Natural killer cell (primary cell): Measurements from ENCODE around the gene NAPB. TPM values are rescaled to one million over a fixed set of nuclear protein-coding genes. Genes with fewer than 3 reads are reported as not detected.

Experiments
- ATAC-seq, 3 donors: fragments of 150-1000 bp in 2 of 3; fragments of 200-7000 bp in 1 of 3; cut with Tn5 transposase; 1 replicate in 1 of 3; 2 replicates in 2 of 3; pipeline ENCODE4 v1.10.0; 2021; ENCODE audit warnings: mild to moderate bottlenecking in 2 of 3, moderate library complexity in 2 of 3
- DNase-seq, 2 donors: peaks; one replicate each; pipeline versions ENCODE4 v3.0.0 to v3.0.0-alpha.2; 2013 to 2021; ENCODE audit warnings: mixed read lengths in 1 of 2
- H3K27ac ChIP-seq: one replicate; pipeline ENCODE4 v1.5.1; 2013; ENCODE audit warnings: mild to moderate bottlenecking, low read length
- H3K27me3 ChIP-seq: one replicate; pipeline ENCODE4 v1.6.1; 2013; ENCODE audit warnings: low read length; ENCODE audit not compliant: control insufficient read depth, insufficient read depth
- H3K36me3 ChIP-seq: one replicate; pipeline ENCODE4 v1.6.1; 2013; ENCODE audit warnings: low read length; ENCODE audit not compliant: control insufficient read depth, insufficient read depth
- H3K4me1 ChIP-seq: one replicate; pipeline ENCODE4 v1.6.1; 2013; ENCODE audit warnings: low read length; ENCODE audit not compliant: control insufficient read depth, insufficient read depth
- H3K4me3 ChIP-seq: one replicate; pipeline ENCODE4 v1.5.1; 2013; ENCODE audit warnings: low read length
- H3K9me3 ChIP-seq: one replicate; pipeline ENCODE4 v1.6.1; 2013; ENCODE audit warnings: low read length; ENCODE audit not compliant: control insufficient read depth, insufficient read depth
- H3K27ac Mint-ChIP-seq, 2 donors: one replicate each; pipeline ENCODE4 v1.8.0; 2022; ENCODE audit warnings: mild to moderate bottlenecking in 2 of 2, mixed read lengths in 2 of 2, moderate library complexity in 1 of 2
- H3K27me3 Mint-ChIP-seq, 2 donors: one replicate each; pipeline ENCODE4 v1.8.0; 2022; ENCODE audit warnings: low read depth in 2 of 2, mixed read lengths in 2 of 2
- H3K36me3 Mint-ChIP-seq: one replicate; pipeline ENCODE4 v1.8.0; 2022; ENCODE audit warnings: mixed read lengths
- H3K4me1 Mint-ChIP-seq, 2 donors: one replicate each; pipeline ENCODE4 v1.8.0; 2022; ENCODE audit warnings: mixed read lengths in 2 of 2
- H3K4me3 Mint-ChIP-seq: one replicate; pipeline ENCODE4 v1.8.0; 2022; ENCODE audit warnings: mild to moderate bottlenecking, moderate library complexity, mixed read lengths
- H3K9me3 Mint-ChIP-seq, 2 donors: one replicate each; pipeline ENCODE4 v1.8.0; 2022; ENCODE audit warnings: mixed read lengths in 2 of 2
- CTCF ChIP-seq: fragments of 200-600 bp; IDR thresholded peaks from one replicate; pipeline ENCODE4 v1.8.0; 2022; ENCODE audit warnings: antibody characterized with exemption
- WGBS: methylation state at CpG from one replicate; pipeline ENCODE4 v1.1.7; 2013; ENCODE audit warnings: missing lambda C conversion rate; ENCODE audit not compliant: insufficient coverage; 5-methylcytosine and 5-hydroxymethylcytosine counted together
- intact Hi-C: fragments of 100-400 bp; cut with micrococcal nuclease; formaldehyde crosslinking; loops from one replicate; pipeline ENCODE4 v1.14.2; 2022
- total RNA-seq, 4 donors: library from RNA; stranded (reverse); fragments of 120-200 nt in 1 of 4; gene quantifications; one replicate each; pipeline versions ENCODE4 v1.2.3 to v1.2.4, GENCODE V29; 2013 to 2022

Gene NAPB
- total RNA-seq, 3 donors from 2014 or later (not counting 1 experiment from before 2014, with no cell fraction given), result 22.8 to 23.9 (median 22.9) TPM

- no peaks in the 10 kb centered on the region for H3K36me3 Mint-ChIP-seq
- H3K4me3 Mint-ChIP-seq, result no peak overlapping the region
- H3K27ac ChIP-seq, result no peak overlapping the region
- H3K27ac Mint-ChIP-seq, result no peak overlapping the region
- no peaks in the 10 kb centered on the region for H3K4me1 ChIP-seq
- no peaks in the 10 kb centered on the region for H3K9me3 ChIP-seq
- H3K36me3 ChIP-seq, result no peaks in the 10 kb centered on the region
- DNase-seq (no peak), ATAC-seq (no peak)
- no peaks in the 10 kb centered on the region for H3K27me3 ChIP-seq
- WGBS, result 89% methylated on average over 5 of the region's 5 CpGs
- H3K27me3 Mint-ChIP-seq, result peaks cover 7 to 8% of the 10 kb centered on the region in 2 donors
- TF ChIP-seq CTCF, result no peak
- no peaks in the 10 kb centered on the region for H3K9me3 Mint-ChIP-seq
- intact Hi-C loops, result no loop called here
- no peak overlapping the region for H3K4me3 ChIP-seq
- peaks cover 0 to 6% of the 10 kb centered on the region in 2 donors for H3K4me1 Mint-ChIP-seq
Observed at GRCh38 chr20:23335521-23335920, 85.8 kb downstream of the NAPB start.

GRCh38 chr20:23334111-23334510, 87.2 kb downstream of the NAPB start:
- Histone ChIP-seq H3K4me1 (no peaks in the 10 kb centered on the region), H3K27ac (no peak overlapping the region), H3K9me3 (no peaks in the 10 kb centered on the region), H3K4me3 (no peak overlapping the region), H3K36me3 (no peaks in the 10 kb centered on the region), H3K27me3 (no peaks in the 10 kb centered on the region)
- ATAC-seq (peak in 1 of 3 donors; percentile 21), DNase-seq (no peak)
- Mint-ChIP-seq H3K36me3 (no peaks in the 10 kb centered on the region), H3K27me3 (peaks cover 4 to 8% of the 10 kb centered on the region in 2 donors), H3K9me3 (no peaks in the 10 kb centered on the region), H3K27ac (no peak overlapping the region), H3K4me1 (peaks cover 0 to 6% of the 10 kb centered on the region in 2 donors), H3K4me3 (no peak overlapping the region)
- WGBS, result 53% methylated on average over 3 of the region's 3 CpGs
- no peak for TF ChIP-seq CTCF
- intact Hi-C loops, result no loop called here

DNA sequence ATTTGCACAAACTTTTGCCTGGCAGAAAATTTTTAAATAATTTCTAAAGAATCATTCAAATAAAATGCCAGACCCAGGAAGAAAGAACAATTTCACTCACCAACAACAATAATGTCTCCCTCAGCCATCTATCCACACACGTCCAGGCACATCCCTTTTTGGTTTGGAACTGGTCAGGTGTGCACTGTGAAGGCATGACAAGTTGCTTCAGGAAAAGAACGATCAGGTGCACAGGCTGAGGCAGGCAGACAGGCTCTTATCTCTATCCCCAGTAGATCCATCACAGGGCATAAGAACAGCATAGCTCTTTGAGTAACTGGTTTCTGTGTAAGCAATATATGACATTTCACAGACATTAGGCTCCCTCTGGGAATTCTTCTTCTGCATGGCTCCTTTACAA, 88.8 kb downstream of the NAPB start:
- Histone ChIP-seq H3K4me3 (no peak overlapping the region), H3K36me3 (no peaks in the 10 kb centered on the region), H3K9me3 (no peaks in the 10 kb centered on the region), H3K27me3 (no peaks in the 10 kb centered on the region), H3K4me1 (no peaks in the 10 kb centered on the region), H3K27ac (no peak overlapping the region)
- no peak overlapping the region for H3K4me3 Mint-ChIP-seq
- no peaks in the 10 kb centered on the region for H3K36me3 Mint-ChIP-seq
- no peaks in the 10 kb centered on the region for H3K9me3 Mint-ChIP-seq
- no peak overlapping the region for H3K27ac Mint-ChIP-seq
- ATAC-seq (no peak), DNase-seq (no peak)
- WGBS, result 78% methylated on average over 2 of the region's 2 CpGs
- peaks cover 0 to 6% of the 10 kb centered on the region in 2 donors for H3K4me1 Mint-ChIP-seq
- H3K27me3 Mint-ChIP-seq, result peaks cover 7 to 8% of the 10 kb centered on the region in 2 donors
- TF ChIP-seq CTCF, result no peak
- intact Hi-C loops, result no loop called here
